ENCODE data around the gene FCGR3A. TPM values are rescaled to one million over a fixed set of nuclear protein-coding genes. Genes with fewer than 3 reads are reported as not detected.
"Not testable (repeated sequence)": the region's sequence is repeated elsewhere in the genome, so short reads cannot be mapped to it uniquely, and the experiment has no call there.

The FCGR3A gene
- total RNA-seq, 2 donors from 2014 or later, result 3.2 to 10.1 TPM

DNA sequence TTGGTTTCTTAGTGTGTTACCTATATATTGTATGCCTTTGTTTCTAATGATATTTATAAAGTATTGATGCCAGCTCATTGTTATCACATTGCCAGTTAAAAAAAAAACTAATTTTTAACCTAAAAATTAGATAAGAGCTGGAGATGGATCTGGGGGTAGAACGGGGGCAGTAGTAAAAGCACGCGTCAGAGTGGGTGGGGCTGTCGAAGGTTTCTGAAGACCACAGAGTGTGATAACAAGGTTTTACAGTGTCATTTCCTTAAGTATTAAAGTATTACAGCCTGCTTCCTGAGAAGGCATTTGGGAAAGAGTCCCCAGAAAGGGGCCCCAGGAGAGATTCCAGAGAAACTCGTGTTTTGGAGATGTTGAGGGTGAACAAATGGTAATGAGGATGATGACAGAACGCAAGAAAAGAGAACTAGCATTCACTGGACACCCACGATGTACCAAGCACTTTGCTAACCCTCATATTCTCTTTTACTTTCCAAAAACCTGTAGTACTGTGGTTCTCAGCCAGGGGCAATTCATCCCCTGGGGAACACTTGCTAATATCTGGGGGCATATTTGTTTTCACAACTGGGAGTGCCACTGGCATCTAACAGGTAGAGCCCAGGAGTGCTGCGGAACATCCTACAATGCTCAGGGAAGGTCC lies 30.4 kb upstream of the FCGR3A start:
- H3K4me3 ChIP-seq; intact Hi-C loops (cut with DNase I); H3K27me3 ChIP-seq; H3K9ac ChIP-seq (ENCODE audit: low read depth in 2 of 2, low read length in 2 of 2); H3K36me3 ChIP-seq; DNase-seq; H3K4me1 ChIP-seq; H3K27ac ChIP-seq; H3K9me3 ChIP-seq: not testable (repeated sequence)

DNA sequence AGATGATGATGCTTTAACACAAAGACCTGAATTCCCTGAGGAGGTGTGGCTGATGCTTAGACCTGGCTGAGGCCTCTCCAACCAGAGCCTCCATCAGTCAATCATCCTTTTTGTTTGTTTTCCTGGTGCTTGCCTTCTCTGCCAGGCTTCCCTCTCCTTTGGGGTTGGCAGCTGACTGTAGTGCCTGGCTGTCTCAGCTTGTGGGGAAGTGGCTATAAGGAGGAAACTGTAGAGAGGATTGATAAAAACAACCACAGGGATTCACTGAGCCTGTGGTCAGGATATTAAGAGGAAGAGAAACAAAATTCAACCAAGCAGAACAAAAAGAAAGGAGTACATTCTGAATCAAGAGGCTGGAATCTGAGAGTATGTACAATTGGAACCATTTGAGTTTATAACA lies 27.1 kb upstream of the FCGR3A start:
- DNase-seq; intact Hi-C loops (cut with DNase I); H3K27me3 ChIP-seq; H3K4me1 ChIP-seq; H3K27ac ChIP-seq; H3K36me3 ChIP-seq; H3K9ac ChIP-seq (ENCODE audit: low read depth in 2 of 2, low read length in 2 of 2); H3K9me3 ChIP-seq; H3K4me3 ChIP-seq: not testable (repeated sequence)

- H3K9me3 ChIP-seq; H3K27me3 ChIP-seq; H3K4me1 ChIP-seq; H3K36me3 ChIP-seq; H3K27ac ChIP-seq; H3K4me3 ChIP-seq; DNase-seq; H3K9ac ChIP-seq (ENCODE audit: low read depth in 2 of 2, low read length in 2 of 2); intact Hi-C loops (cut with DNase I): not testable (repeated sequence)
These were observed 22.1 kb upstream of the FCGR3A start for GRCh38 chr1:161571703-161572102.

GRCh38 chr1:161566602-161566960 lies 17.0 kb upstream of the FCGR3A start:
- intact Hi-C loops (cut with DNase I); H3K4me3 ChIP-seq; H3K9me3 ChIP-seq; H3K4me1 ChIP-seq; DNase-seq; H3K36me3 ChIP-seq; H3K27me3 ChIP-seq; H3K27ac ChIP-seq; H3K9ac ChIP-seq (ENCODE audit: low read depth in 2 of 2, low read length in 2 of 2): not testable (repeated sequence)

GRCh38 chr1:161563522-161563921 lies 13.9 kb upstream of the FCGR3A start:
- H3K4me1 ChIP-seq; intact Hi-C loops (cut with DNase I); H3K36me3 ChIP-seq; H3K27me3 ChIP-seq; DNase-seq; H3K9me3 ChIP-seq; H3K4me3 ChIP-seq; H3K9ac ChIP-seq (ENCODE audit: low read depth in 2 of 2, low read length in 2 of 2); H3K27ac ChIP-seq: not testable (repeated sequence)

- H3K36me3 ChIP-seq; H3K4me3 ChIP-seq; intact Hi-C loops (cut with DNase I); DNase-seq; H3K4me1 ChIP-seq; H3K9ac ChIP-seq (ENCODE audit: low read depth in 2 of 2, low read length in 2 of 2); H3K9me3 ChIP-seq; H3K27ac ChIP-seq; H3K27me3 ChIP-seq: not testable (repeated sequence)
These were observed 12.8 kb upstream of the FCGR3A start for GRCh38 chr1:161562441-161562840.

GRCh38 chr1:161560960-161561715 lies 11.5 kb upstream of the FCGR3A start:
- H3K36me3 ChIP-seq; H3K4me3 ChIP-seq; H3K4me1 ChIP-seq; H3K27ac ChIP-seq; H3K9ac ChIP-seq (ENCODE audit: low read depth in 2 of 2, low read length in 2 of 2); intact Hi-C loops (cut with DNase I); H3K27me3 ChIP-seq; H3K9me3 ChIP-seq; DNase-seq: not testable (repeated sequence)

DNA sequence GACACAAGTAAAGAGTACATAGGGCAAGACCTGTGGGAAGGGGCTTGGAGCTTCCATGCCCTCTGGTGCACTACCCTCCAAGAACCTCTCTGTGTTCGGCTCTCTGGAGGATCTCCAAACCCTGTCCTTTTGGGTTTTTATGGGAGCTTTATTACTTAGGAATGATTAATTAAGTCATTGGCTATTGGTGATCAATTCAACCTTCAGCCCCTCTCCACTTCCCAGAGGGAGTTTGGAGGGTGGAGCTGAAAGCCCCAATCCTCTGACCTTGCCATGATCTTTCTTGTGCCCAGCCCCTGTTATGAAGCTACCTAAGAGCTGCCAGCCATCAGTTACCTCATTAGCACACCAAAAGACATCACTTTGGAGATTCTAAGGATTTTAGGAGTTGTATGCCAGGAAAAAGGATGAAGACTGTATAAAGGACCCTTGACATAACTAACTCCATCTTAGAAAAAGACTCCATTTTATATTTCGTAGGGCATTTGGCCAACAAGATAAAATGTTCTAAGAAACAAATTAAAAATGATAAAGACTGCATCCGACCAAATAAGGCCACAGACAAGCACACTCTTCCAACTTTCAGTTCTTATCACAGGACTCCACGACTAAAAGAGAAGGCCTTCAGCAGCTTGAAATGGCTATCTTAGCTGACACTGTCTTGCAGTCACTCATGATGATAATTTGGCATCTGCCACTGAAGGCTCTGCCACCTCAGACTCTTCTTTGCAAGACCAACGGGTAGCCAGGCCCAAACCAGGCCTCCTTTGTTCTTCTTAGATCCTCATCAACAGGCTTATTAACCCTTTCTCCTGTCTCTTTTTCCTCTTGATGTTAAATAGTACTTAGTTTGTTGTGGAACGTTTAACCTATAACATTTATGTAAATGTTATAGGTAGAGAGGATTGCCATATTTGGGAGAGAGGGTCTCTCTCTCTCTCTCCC lies 8.2 kb upstream of the FCGR3A start:
- intact Hi-C loops (cut with DNase I); H3K27ac ChIP-seq; DNase-seq: not testable (repeated sequence)

GRCh38 chr1:161556990-161557389 lies 7.4 kb upstream of the FCGR3A start:
- H3K27ac ChIP-seq; H3K36me3 ChIP-seq; H3K9ac ChIP-seq (ENCODE audit: low read depth in 2 of 2, low read length in 2 of 2); H3K27me3 ChIP-seq; intact Hi-C loops (cut with DNase I); H3K4me1 ChIP-seq; H3K4me3 ChIP-seq; DNase-seq; H3K9me3 ChIP-seq: not testable (repeated sequence)

More for the DNA sequence above, 8.2 kb upstream of the FCGR3A start:
- not testable (repeated sequence) for H3K9ac ChIP-seq (ENCODE audit: low read depth in 2 of 2, low read length in 2 of 2); H3K36me3 ChIP-seq; H3K4me3 ChIP-seq; H3K4me1 ChIP-seq; H3K27me3 ChIP-seq; H3K9me3 ChIP-seq

DNA sequence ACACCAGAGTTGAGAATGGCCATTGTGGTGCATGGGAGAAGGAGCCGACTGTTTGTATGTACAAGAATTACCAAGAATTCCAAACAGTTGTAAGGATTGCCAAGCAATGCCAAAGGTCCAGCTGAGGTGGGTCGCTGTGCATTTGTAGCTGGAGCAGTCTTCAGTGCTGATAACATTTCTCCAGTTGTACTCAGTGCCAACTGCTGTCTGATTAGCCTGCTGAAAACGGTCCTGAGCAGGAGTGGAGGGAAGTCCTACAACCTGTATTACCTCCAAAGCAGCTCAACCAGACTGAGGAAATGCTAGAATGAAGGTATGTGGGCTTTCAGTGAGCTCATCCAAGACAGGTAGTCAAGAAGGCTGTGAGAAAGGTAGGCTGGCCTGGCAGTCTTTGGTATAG lies 6.5 kb upstream of the FCGR3A start:
- H3K9ac ChIP-seq (ENCODE audit: low read depth in 2 of 2, low read length in 2 of 2); intact Hi-C loops (cut with DNase I); H3K4me1 ChIP-seq; H3K27me3 ChIP-seq; H3K36me3 ChIP-seq; H3K27ac ChIP-seq; H3K9me3 ChIP-seq; H3K4me3 ChIP-seq; DNase-seq: not testable (repeated sequence)

- H3K4me3 ChIP-seq; H3K36me3 ChIP-seq; H3K27ac ChIP-seq; intact Hi-C loops (cut with DNase I); H3K9me3 ChIP-seq; H3K27me3 ChIP-seq; DNase-seq; H3K4me1 ChIP-seq; H3K9ac ChIP-seq (ENCODE audit: low read depth in 2 of 2, low read length in 2 of 2): not testable (repeated sequence)
These were observed 5.3 kb upstream of the FCGR3A start for GRCh38 chr1:161554815-161555417.

- H3K36me3 ChIP-seq; H3K9me3 ChIP-seq; intact Hi-C loops (cut with DNase I); H3K27me3 ChIP-seq; H3K4me1 ChIP-seq; H3K4me3 ChIP-seq; H3K9ac ChIP-seq (ENCODE audit: low read depth in 2 of 2, low read length in 2 of 2); DNase-seq: not testable (repeated sequence)
- H3K27ac ChIP-seq, result peak overlapping the region; percentile 22
These were observed 4.7 kb upstream of the FCGR3A start for GRCh38 chr1:161554340-161554739.

DNA sequence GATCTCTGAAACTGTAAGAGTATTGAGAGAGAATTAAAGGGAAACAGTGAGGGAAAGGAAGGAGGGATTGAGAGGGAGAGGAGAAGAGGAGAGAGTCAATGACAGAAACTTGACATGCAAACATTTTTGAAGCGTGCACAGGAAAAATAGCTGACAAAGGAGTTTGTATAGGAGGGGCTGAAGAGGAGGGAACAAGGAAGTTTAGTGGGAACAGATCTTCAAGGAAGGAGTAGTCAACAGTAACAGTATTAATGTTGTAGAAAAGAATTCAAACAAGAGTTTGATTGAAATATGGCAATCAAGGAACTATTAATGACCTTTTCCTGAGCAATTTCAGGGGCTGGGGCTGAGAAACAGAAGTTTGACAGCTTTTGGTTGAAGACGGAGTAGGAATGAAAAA lies 4.0 kb upstream of the FCGR3A start:
- H3K36me3 ChIP-seq; H3K9me3 ChIP-seq; DNase-seq; intact Hi-C loops (cut with DNase I); H3K4me1 ChIP-seq; H3K9ac ChIP-seq (ENCODE audit: low read depth in 2 of 2, low read length in 2 of 2); H3K4me3 ChIP-seq; H3K27me3 ChIP-seq: not testable (repeated sequence)
- peak overlapping the region; percentile 22 for H3K27ac ChIP-seq
